ENCODE data around the gene SLC22A12.

Gene SLC22A12

DNA sequence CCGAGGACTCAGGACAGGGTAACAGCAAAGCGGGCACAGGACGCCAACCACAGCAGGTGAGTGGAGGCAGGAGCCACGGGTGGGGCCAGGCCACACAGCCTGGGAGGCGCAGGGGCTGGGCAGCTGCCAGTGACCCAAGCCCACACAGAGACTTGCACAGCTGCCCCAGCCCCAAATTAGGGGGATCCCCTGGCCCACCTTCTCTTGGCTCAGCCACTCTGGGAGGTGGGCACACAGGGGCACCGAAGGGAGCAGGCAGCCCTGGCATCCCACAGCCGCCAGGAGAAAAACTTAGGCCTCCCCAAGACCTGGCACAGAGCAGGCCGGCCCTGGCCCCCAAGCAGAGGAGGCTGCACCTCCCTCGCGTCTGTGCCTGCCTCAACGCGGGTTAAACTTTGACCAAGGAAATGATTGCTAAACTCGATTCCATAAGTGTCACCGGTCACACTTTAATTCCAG is at the start of gene SLC22A12:
Gene SLC22A12 (plus strand): TSS at position 458 of the 459 bp plus-strand sequence. CDS start 337 bp downstream, outside the sequence.
- H3K9me3 Mint-ChIP-seq: peaks cover 18% of the 10 kb centered on the region
- H3K27ac Mint-ChIP-seq: no peak within 1 kb of the TSS
- H3K36me3 Mint-ChIP-seq (ENCODE audit: low read depth): no peaks in the 10 kb centered on the region
- H3K4me1 Mint-ChIP-seq: no peaks in the 10 kb centered on the region
- no peak within 1 kb of the TSS for H3K4me3 Mint-ChIP-seq
- TF ChIP-seq, protein P1, sequence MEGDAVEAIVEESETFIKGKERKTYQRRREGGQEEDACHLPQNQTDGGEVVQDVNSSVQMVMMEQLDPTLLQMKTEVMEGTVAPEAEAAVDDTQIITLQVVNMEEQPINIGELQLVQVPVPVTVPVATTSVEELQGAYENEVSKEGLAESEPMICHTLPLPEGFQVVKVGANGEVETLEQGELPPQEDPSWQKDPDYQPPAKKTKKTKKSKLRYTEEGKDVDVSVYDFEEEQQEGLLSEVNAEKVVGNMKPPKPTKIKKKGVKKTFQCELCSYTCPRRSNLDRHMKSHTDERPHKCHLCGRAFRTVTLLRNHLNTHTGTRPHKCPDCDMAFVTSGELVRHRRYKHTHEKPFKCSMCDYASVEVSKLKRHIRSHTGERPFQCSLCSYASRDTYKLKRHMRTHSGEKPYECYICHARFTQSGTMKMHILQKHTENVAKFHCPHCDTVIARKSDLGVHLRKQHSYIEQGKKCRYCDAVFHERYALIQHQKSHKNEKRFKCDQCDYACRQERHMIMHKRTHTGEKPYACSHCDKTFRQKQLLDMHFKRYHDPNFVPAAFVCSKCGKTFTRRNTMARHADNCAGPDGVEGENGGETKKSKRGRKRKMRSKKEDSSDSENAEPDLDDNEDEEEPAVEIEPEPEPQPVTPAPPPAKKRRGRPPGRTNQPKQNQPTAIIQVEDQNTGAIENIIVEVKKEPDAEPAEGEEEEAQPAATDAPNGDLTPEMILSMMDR (IDR thresholded peaks at IDR 0.05): no peak
- no peak for DNase-seq
- peaks cover 29% of the 10 kb centered on the region for H3K27me3 Mint-ChIP-seq (ENCODE audit: low read depth, poor library complexity)

DNA sequence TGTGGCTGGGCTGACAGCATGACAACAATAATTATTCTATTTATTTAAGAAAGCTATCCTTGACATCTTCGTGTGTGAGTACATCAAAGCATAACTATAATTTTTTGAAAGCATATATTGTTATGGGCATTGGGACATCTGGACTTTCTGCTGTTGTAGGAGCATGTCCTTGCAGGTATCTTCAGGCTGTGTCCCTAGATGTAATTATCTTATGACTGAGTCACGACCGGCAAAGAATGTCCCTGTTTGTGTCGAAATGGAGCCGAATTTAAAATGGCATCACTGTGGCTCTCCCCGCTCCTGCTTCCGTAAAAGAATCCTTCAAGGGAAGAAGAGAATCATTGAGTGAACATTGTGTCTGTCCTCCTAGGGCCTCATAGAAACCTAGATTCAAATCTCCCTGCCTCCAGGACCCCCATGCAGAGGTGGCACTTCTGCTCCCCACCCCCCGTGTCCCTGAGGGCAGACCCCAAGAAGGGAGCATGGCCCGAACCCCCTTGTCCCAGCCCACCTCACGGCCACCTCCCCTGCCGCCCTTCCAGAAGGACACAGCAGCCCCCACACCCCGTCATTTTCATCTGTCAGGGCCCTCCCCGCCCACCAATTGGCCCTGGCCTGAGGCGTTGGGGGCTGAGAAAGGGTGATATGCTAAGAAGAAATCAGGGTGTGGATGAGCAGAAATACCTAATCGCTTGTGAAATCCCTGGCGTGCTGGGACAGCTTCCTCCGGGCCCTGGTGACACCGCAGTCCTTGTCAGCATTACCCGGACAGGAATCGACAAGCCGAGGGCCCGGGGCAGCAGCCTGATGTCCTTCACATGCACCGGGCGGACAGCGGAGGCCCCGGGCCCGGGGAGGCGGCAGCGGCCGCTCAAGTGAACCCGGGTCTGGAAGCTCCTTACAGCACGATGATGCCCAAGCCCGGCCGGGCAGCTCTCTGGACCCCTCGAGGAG is 48.6 kb upstream of the SLC22A12 start:
- no peak for DNase-seq
- peaks cover 31% of the 10 kb centered on the region for H3K27me3 Mint-ChIP-seq (ENCODE audit: low read depth, poor library complexity)
- H3K27ac Mint-ChIP-seq: no peak overlapping the region
- H3K9me3 Mint-ChIP-seq: peaks cover 16% of the 10 kb centered on the region
- H3K36me3 Mint-ChIP-seq (ENCODE audit: low read depth): no peaks in the 10 kb centered on the region
- peaks cover 6% of the 10 kb centered on the region for H3K4me1 Mint-ChIP-seq
- H3K4me3 Mint-ChIP-seq: no peak overlapping the region
- TF ChIP-seq, protein P1 (IDR thresholded peaks at IDR 0.05): no peak

DNA sequence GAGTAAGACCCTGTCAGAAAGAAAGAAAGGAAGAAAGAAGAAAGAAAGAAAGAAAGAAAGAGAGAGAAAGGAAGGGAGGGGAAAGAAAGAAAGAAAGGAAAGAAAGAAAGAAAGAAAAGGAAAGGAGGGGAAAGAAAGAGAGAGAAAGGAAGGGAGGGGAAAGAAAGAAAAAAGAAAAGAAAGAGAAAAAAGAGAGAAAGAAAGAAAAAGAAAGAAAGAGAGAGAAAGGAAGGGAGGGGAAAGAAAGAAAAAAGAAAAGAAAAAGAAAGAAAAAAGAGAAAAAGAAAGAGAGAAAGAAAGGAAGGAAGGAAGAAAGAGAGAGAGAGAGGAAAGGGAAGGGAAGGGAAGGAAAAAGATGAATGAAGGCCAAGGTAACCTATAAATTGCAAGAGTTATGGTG is 47.2 kb upstream of the SLC22A12 start:
- H3K36me3 Mint-ChIP-seq (ENCODE audit: low read depth): no peaks in the 10 kb centered on the region
- no peak for DNase-seq
- no peak overlapping the region for H3K27ac Mint-ChIP-seq
- peaks cover 22% of the 10 kb centered on the region for H3K9me3 Mint-ChIP-seq
- peaks cover 6% of the 10 kb centered on the region for H3K4me1 Mint-ChIP-seq
- TF ChIP-seq, protein P1 (IDR thresholded peaks at IDR 0.05): no peak
- peaks cover 32% of the 10 kb centered on the region for H3K27me3 Mint-ChIP-seq (ENCODE audit: low read depth, poor library complexity)
- H3K4me3 Mint-ChIP-seq: no peak overlapping the region

DNA sequence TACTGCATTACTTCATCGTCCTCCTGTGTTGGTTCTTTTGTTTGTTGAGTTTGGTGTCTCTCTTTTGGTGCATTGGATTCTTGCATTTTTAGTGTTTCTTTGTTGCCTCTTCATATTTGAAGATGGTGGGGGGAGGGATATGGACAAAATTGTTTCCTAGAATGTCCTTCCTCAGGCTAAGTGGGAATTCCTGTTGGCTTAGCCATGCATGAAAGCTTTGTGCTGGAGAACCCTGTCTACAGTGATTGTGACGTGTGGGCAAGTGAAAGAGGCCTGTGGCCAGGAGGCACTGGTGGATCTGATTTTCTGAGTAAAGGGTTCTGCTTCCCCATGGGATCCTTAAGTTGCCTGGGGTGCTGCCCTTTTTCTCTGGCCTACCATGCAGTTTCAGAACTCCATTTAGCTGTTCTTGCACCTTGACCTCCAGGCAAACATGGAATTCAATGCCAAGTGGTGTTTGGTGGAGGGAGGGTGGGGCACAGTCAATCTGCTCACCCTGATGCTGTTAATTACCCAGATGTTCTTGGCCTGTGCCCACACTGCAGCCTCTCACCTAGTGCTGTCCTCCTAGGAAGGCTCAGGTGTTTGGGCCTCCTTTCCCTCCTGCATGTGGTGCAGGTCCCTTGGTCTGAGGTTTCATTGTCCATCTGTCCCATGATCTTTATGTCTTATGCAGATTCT is 46.3 kb upstream of the SLC22A12 start:
- Mint-ChIP-seq H3K36me3 (ENCODE audit: low read depth) (no peaks in the 10 kb centered on the region), H3K4me1 (peaks cover 4% of the 10 kb centered on the region), H3K27ac (no peak overlapping the region), H3K4me3 (no peak overlapping the region), H3K27me3 (ENCODE audit: low read depth, poor library complexity) (peaks cover 30% of the 10 kb centered on the region), H3K9me3 (peaks cover 23% of the 10 kb centered on the region)
- TF ChIP-seq, protein P1 (IDR thresholded peaks at IDR 0.05): no peak
- no peak for DNase-seq

DNA sequence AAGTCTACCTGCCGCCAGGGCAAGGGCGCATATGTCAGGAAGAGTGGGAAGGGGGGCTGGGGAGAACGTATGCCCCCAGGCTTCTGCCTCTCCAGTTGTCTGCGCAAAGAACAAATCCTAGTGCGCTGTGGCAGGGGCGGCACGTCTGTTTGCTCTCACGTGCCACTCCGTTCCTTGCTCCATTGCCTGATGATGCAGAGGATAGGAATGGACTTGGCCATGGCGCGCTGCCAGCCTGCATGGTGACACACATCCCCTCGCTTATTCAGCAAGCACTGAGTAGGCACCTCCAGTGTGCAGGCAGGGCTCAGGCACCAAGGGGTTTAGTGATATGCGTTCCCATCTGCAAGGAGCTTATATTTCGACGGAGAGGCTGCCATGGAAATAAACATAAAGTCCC is 45.4 kb upstream of the SLC22A12 start:
- peaks cover 32% of the 10 kb centered on the region for H3K27me3 Mint-ChIP-seq (ENCODE audit: low read depth, poor library complexity)
- TF ChIP-seq, protein P1 (IDR thresholded peaks at IDR 0.05): no peak
- peaks cover 9% of the 10 kb centered on the region for H3K4me1 Mint-ChIP-seq
- DNase-seq: no peak
- H3K4me3 Mint-ChIP-seq: no peak overlapping the region
- no peaks in the 10 kb centered on the region for H3K36me3 Mint-ChIP-seq (ENCODE audit: low read depth)
- peaks cover 25% of the 10 kb centered on the region for H3K9me3 Mint-ChIP-seq
- no peak overlapping the region for H3K27ac Mint-ChIP-seq
